B cell (primary cell): ENCODE results near the gene ACYP1. TPM values are rescaled to one million over a fixed set of nuclear protein-coding genes. Genes with fewer than 3 reads are reported as not detected.
A peak's percentile ranks its signal among the peaks of the same experiment; 100 is the strongest.

Experiments used
- ATAC-seq: fragments of 200-7000 bp; cut with Tn5 transposase; one replicate; pipeline ENCODE4 v1.10.0; 2021; ENCODE audit warnings: low read depth, mild to moderate bottlenecking, moderate number of reproducible peaks, moderate library complexity
- CTCF ChIA-PET: fragments of 350-600 bp; sonication (Branson Sonifier 250); formaldehyde crosslinking; loops from one replicate; lab custom pipeline; 2021; ENCODE audit warnings: antibody characterized with exemption, inconsistent platforms; lab: Charles Lee
- POLR2A ChIA-PET: fragments of 350-600 bp; sonication (Branson Sonifier 250); formaldehyde crosslinking; loops from one replicate; lab custom pipeline; 2021; ENCODE audit warnings: antibody characterized with exemption; lab: Charles Lee
- DNase-seq: peaks from one replicate; pipeline ENCODE4 v3.0.0; 2013
- H2AFZ ChIP-seq: 2 replicates; pipeline ENCODE4 v1.6.1; 2012; ENCODE audit warnings: mild to moderate bottlenecking, low read depth, low read length; ENCODE audit not compliant: insufficient read depth, poor library complexity, severe bottlenecking
- H3K27ac ChIP-seq, 2 donors: 1 replicate in 1 of 2; 2 replicates in 1 of 2; pipeline ENCODE4 v1.5.1; 2012 to 2013; ENCODE audit warnings: low read length in 2 of 2, mild to moderate bottlenecking in 2 of 2, moderate library complexity in 1 of 2
- H3K27me3 ChIP-seq, 4 experiments: fragments of 200-600 bp in 1 of 4; sonication (generic) in 1 of 4; replicated peaks in 1 of 4; 1 replicate in 2 of 4; 2 replicates in 2 of 4; pipeline versions ENCODE4 v1.6.1 to v1.7.0; 2013 to 2016; ENCODE audit warnings: low read length in 3 of 4, mild to moderate bottlenecking in 2 of 4, mixed read lengths in 1 of 4, moderate library complexity in 1 of 4; ENCODE audit not compliant: insufficient read depth in 4 of 4, control insufficient read depth in 3 of 4; ENCODE audit errors: control extremely low read depth in 1 of 4
- H3K36me3 ChIP-seq, 2 experiments: replicated peaks in 1 of 2; 1 replicate in 1 of 2; 2 replicates in 1 of 2; pipeline versions ENCODE4 v1.6.1 to v1.7.1; 2013; ENCODE audit warnings: low read length in 1 of 2; ENCODE audit not compliant: insufficient read depth in 2 of 2, control insufficient read depth in 1 of 2; ENCODE audit errors: control extremely low read depth in 1 of 2, extremely low read depth in 1 of 2
- H3K4me1 ChIP-seq, 2 donors: fragments of 200-600 bp in 1 of 2; sonication (generic) in 1 of 2; 1 replicate in 1 of 2; 2 replicates in 1 of 2; pipeline versions ENCODE4 v1.5.1 to v1.6.1; 2013 to 2017; ENCODE audit warnings: low read length in 2 of 2; ENCODE audit not compliant: control insufficient read depth in 2 of 2, insufficient read depth in 2 of 2
- H3K4me2 ChIP-seq: replicated peaks from 2 replicates; pipeline ENCODE3; 2012; ENCODE audit warnings: mild to moderate bottlenecking, low read depth, low read length; ENCODE audit not compliant: poor library complexity, severe bottlenecking
- H3K4me3 ChIP-seq, 5 experiments: fragments of 200-600 bp in 1 of 5; sonication (generic) in 1 of 5; 1 replicate in 3 of 5; 2 replicates in 2 of 5; pipeline versions ENCODE4 v1.5.1 to v1.7.0; 2011 to 2016; ENCODE audit warnings: low read length in 4 of 5, mild to moderate bottlenecking in 4 of 5, low read depth in 2 of 5, control low read depth in 1 of 5, moderate library complexity in 1 of 5; ENCODE audit not compliant: insufficient read depth in 1 of 5; ENCODE audit errors: control extremely low read depth in 1 of 5, extremely low read depth in 1 of 5
- H3K79me2 ChIP-seq: fragments of 200-600 bp; sonication (generic); one replicate; pipeline ENCODE4 v1.6.0; 2016; ENCODE audit warnings: low read length; ENCODE audit not compliant: control insufficient read depth, insufficient read depth
- H3K9ac ChIP-seq: fragments of 200-600 bp; sonication (generic); 2 replicates; pipeline ENCODE4 v1.6.1; 2017; ENCODE audit warnings: mild to moderate bottlenecking, low read length, moderate library complexity
- H3K9me3 ChIP-seq, 3 donors: one replicate each; pipeline versions ENCODE4 v1.6.1 to v1.7.1; 2013; ENCODE audit warnings: low read length in 2 of 3; ENCODE audit not compliant: control insufficient read depth in 2 of 3, insufficient read depth in 1 of 3; ENCODE audit errors: control extremely low read depth in 1 of 3
- H4K20me1 ChIP-seq: 2 replicates; pipeline ENCODE4 v1.6.0; 2012; ENCODE audit warnings: mild to moderate bottlenecking, low read length; ENCODE audit not compliant: insufficient read depth, control insufficient read depth, poor library complexity, severe bottlenecking
- H3K27ac Mint-ChIP-seq: one replicate; pipeline ENCODE4 v1.8.0; 2021; ENCODE audit warnings: mixed read lengths
- H3K27me3 Mint-ChIP-seq: one replicate; pipeline ENCODE4 v1.8.0; 2021; ENCODE audit warnings: mixed read lengths
- H3K4me1 Mint-ChIP-seq: one replicate; pipeline ENCODE4 v1.8.0; 2021; ENCODE audit warnings: mixed read lengths
- H3K4me3 Mint-ChIP-seq: one replicate; pipeline ENCODE4 v1.8.0; 2021; ENCODE audit warnings: mixed read lengths
- H3K9me3 Mint-ChIP-seq: one replicate; pipeline ENCODE4 v1.8.0; 2022; ENCODE audit warnings: mixed read lengths; ENCODE audit not compliant: insufficient read depth
- EZH2 ChIP-seq: IDR thresholded peaks from 2 replicates; pipeline ENCODE4 v1.6.1; 2012; ENCODE audit warnings: borderline replicate concordance, low read depth, mild to moderate bottlenecking, moderate library complexity, low read length; ENCODE audit not compliant: insufficient read depth, poor library complexity, severe bottlenecking
- WGBS: methylation state at CpG from one replicate; pipeline ENCODE4 v1.1.5; 2013; ENCODE audit warnings: missing lambda C conversion rate; ENCODE audit not compliant: insufficient coverage; 5-methylcytosine and 5-hydroxymethylcytosine counted together
- intact Hi-C: fragments of 100-400 bp; cut with micrococcal nuclease; formaldehyde crosslinking; loops from one replicate; pipeline ENCODE4 v1.10.0; 2022
- polyA plus RNA-seq: library from polyadenylated mRNA; depleted of rRNA; stranded (reverse); fragments of >200 nt; gene quantifications from 2 replicates; pipeline ENCODE4 v1.2.3, GENCODE V29; 2012
- total RNA-seq, 2 donors: library from RNA; stranded (reverse); fragments of 120-200 nt in 1 of 2; gene quantifications; 1 replicate in 1 of 2; 2 replicates in 1 of 2; pipeline versions ENCODE4 v1.2.3 to v1.2.4, GENCODE V29; 2013 to 2022
- TF ChIP-seq, protein P1 (sequence below): fragments of 200-600 bp; IDR thresholded peaks from one replicate; pipeline ENCODE4 v1.8.0; 2022; ENCODE audit warnings: antibody characterized with exemption, mild to moderate bottlenecking

The ACYP1 gene
- total and polyA plus RNA-seq, 2 donors (not counting 1 experiment from before 2014, with no cell fraction given), result 38.3 to 46.7 TPM

DNA sequence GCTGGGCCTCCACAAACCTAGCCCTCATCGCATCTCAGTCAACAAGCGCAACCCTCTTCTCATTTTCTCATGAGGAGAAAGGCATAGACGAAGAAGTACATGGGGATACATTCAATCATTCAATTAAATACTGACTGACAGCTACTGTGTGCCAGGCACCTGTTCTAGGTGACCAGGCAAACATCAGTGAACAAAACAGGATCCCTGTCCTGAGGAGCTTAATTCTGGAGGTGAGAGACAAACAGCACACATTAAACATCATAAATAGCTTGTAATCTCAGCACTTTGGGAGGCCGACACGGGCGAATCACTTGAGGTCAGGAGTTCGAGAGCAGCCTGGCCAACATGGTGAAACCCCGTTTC lies 362 bp upstream of the ACYP1 start:
- Histone ChIP-seq H3K79me2 (peaks cover 5% of the 10 kb centered on the region), H4K20me1 (no peaks in the 10 kb centered on the region), H3K27me3 (no peaks in the 10 kb centered on the region), H2AFZ (peak overlapping the region; percentile 85), H3K36me3 (peaks cover 0 to 2% of the 10 kb centered on the region in 2 experiments), H3K4me2 (peak overlapping the region; percentile 88), H3K9ac (peak overlapping the region; percentile 75), H3K27ac (peak overlapping the region in 1 of 2 donors; percentile 73), H3K9me3 (peaks cover 0 to 2% (median 0%) of the 10 kb centered on the region in 3 donors), H3K4me1 (peaks cover 15 to 20% of the 10 kb centered on the region in 2 donors), H3K4me3 (peak overlapping the region; percentile 72 to 100 (median 96))
- DNase-seq (no peak), ATAC-seq (no peak)
- CTCF ChIA-PET, result interaction anchor here (0.6 to 3.2 kb wide), 3 partner anchors 25 to 1659 kb away, joined by 4 to 13 read pairs (median 9); no protein-coding TSS in a partner anchor
- POLR2A ChIA-PET, result interaction anchor here (0.6 to 1.0 kb wide), 4 partner anchors 15 to 217 kb away, joined by 3 read pairs; partner anchors contain the start of gene NEK9
- peaks cover 20% of the 10 kb centered on the region for H3K4me1 Mint-ChIP-seq
- peak overlapping the region; percentile 95 for H3K27ac Mint-ChIP-seq
- H3K27me3 Mint-ChIP-seq, result no peaks in the 10 kb centered on the region
- intact Hi-C loops, result loop anchor here (1.0 to 10.0 kb wide), 4 partner anchors 13 to 449 kb away; partner anchors contain the start of genes EIF2B2, LTBP2, MLH3 and NEK9
- H3K4me3 Mint-ChIP-seq, result peak overlapping the region; percentile 100
- 79% methylated on average over 6 of the region's 8 CpGs for WGBS
- TF ChIP-seq EZH2, result no peak
- TF ChIP-seq, protein P1, sequence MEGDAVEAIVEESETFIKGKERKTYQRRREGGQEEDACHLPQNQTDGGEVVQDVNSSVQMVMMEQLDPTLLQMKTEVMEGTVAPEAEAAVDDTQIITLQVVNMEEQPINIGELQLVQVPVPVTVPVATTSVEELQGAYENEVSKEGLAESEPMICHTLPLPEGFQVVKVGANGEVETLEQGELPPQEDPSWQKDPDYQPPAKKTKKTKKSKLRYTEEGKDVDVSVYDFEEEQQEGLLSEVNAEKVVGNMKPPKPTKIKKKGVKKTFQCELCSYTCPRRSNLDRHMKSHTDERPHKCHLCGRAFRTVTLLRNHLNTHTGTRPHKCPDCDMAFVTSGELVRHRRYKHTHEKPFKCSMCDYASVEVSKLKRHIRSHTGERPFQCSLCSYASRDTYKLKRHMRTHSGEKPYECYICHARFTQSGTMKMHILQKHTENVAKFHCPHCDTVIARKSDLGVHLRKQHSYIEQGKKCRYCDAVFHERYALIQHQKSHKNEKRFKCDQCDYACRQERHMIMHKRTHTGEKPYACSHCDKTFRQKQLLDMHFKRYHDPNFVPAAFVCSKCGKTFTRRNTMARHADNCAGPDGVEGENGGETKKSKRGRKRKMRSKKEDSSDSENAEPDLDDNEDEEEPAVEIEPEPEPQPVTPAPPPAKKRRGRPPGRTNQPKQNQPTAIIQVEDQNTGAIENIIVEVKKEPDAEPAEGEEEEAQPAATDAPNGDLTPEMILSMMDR, result no peak
- no peaks in the 10 kb centered on the region for H3K9me3 Mint-ChIP-seq

- H3K36me3 ChIP-seq, result peaks cover 0 to 2% of the 10 kb centered on the region in 2 experiments
- H2AFZ ChIP-seq, result peak overlapping the region; percentile 85
- CTCF ChIA-PET, result interaction anchor here (0.6 to 2.4 kb wide), 5 partner anchors 12 to 157 kb away, joined by 3 to 13 read pairs (median 4); no protein-coding TSS in a partner anchor
- Mint-ChIP-seq H3K27me3 (no peaks in the 10 kb centered on the region), H3K4me3 (peak overlapping the region; percentile 100), H3K4me1 (peaks cover 20% of the 10 kb centered on the region), H3K27ac (peak overlapping the region; percentile 95), H3K9me3 (no peaks in the 10 kb centered on the region)
- TF ChIP-seq, protein P1, result no peak
- TF ChIP-seq EZH2, result no peak
- intact Hi-C loops, result loop anchor here (10.0 kb wide), 2 partner anchors 62 to 448 kb away; partner anchors contain the start of genes LTBP2 and NEK9
- no peak overlapping the region for H3K27ac ChIP-seq
- peak; percentile 18 for DNase-seq
- ATAC-seq, result no peak
- no peaks in the 10 kb centered on the region for H3K27me3 ChIP-seq
- H3K9ac ChIP-seq, result peak overlapping the region; percentile 75
- no peaks in the 10 kb centered on the region for H4K20me1 ChIP-seq
- peak overlapping the region; percentile 72 to 100 (median 96) for H3K4me3 ChIP-seq
- WGBS, result 25% methylated on average over 3 of the region's 5 CpGs
- POLR2A ChIA-PET, result interaction anchor here (0.7 kb wide), 1 partner anchor 10 kb away, joined by 3 read pairs; no protein-coding TSS in a partner anchor
- peaks cover 5% of the 10 kb centered on the region for H3K79me2 ChIP-seq
- H3K4me2 ChIP-seq, result peak overlapping the region; percentile 88
- peaks cover 0 to 2% (median 0%) of the 10 kb centered on the region in 3 donors for H3K9me3 ChIP-seq
- peaks cover 8 to 10% of the 10 kb centered on the region in 2 donors for H3K4me1 ChIP-seq
Measured at GRCh38 chr14:75063013-75063412, 811 bp downstream of the ACYP1 start.
